Astrocyte (in vitro differentiated cells and primary cell): ENCODE measurements around the gene FAM124B.

Experiments
- EZH2 ChIP-seq: IDR thresholded peaks from 2 replicates; pipeline ENCODE4 v1.6.1; 2012; ENCODE audit warnings: mild to moderate bottlenecking, low read length, inconsistent platforms; ENCODE audit not compliant: insufficient read depth
- TF ChIP-seq, protein P1 (sequence below): IDR thresholded peaks from 2 replicates; pipeline ENCODE4 v1.5.1; 2011; ENCODE audit warnings: low read depth, mild to moderate bottlenecking, inconsistent platforms, low read length, moderate library complexity; ENCODE audit not compliant: insufficient read depth

DNA sequence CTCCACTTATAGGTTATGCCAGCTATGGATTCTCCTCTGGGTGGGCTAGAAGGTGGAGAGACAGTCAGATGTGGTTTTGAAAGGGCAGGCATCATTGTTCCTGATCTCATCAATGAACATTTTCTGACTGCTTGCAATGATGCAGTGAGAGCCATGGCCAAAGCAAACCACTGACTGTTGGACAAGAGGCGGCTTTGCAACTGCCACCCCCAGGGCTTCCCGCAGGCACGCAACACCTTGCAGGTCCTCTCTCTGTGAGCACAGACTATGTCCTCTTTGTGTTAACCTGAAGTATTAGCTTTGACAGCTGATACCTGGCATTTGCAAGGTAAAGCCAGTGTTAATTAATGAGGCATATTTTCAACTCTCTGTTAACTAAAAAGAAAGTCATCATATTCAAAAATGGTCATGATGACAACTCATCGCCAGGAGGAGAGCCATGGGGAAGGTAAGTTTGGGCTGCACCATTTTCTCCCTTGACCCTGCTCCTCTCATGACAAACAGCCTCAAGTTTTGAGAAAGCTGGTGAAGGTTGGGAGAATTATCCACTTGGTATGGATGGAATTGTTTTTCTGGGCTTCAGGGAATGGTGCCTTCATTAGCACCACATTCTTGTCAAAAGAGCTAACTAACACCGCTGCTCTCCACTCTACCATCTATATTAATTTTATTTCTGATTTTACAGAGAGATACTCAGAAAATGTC is 14.9 kb upstream of the FAM124B start:
- TF ChIP-seq, protein P1, sequence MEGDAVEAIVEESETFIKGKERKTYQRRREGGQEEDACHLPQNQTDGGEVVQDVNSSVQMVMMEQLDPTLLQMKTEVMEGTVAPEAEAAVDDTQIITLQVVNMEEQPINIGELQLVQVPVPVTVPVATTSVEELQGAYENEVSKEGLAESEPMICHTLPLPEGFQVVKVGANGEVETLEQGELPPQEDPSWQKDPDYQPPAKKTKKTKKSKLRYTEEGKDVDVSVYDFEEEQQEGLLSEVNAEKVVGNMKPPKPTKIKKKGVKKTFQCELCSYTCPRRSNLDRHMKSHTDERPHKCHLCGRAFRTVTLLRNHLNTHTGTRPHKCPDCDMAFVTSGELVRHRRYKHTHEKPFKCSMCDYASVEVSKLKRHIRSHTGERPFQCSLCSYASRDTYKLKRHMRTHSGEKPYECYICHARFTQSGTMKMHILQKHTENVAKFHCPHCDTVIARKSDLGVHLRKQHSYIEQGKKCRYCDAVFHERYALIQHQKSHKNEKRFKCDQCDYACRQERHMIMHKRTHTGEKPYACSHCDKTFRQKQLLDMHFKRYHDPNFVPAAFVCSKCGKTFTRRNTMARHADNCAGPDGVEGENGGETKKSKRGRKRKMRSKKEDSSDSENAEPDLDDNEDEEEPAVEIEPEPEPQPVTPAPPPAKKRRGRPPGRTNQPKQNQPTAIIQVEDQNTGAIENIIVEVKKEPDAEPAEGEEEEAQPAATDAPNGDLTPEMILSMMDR = no peak
- TF ChIP-seq EZH2 = no peak
